GM15510 (cell line): Measurements from ENCODE around the gene ZFYVE9.

Experiments used
- POLR2A ChIP-seq: IDR thresholded peaks from 3 replicates; pipeline ENCODE4 v1.6.1; 2011; ENCODE audit warnings: borderline replicate concordance; ENCODE audit not compliant: insufficient read length; ENCODE audit errors: extremely low read depth

The ZFYVE9 gene

DNA sequence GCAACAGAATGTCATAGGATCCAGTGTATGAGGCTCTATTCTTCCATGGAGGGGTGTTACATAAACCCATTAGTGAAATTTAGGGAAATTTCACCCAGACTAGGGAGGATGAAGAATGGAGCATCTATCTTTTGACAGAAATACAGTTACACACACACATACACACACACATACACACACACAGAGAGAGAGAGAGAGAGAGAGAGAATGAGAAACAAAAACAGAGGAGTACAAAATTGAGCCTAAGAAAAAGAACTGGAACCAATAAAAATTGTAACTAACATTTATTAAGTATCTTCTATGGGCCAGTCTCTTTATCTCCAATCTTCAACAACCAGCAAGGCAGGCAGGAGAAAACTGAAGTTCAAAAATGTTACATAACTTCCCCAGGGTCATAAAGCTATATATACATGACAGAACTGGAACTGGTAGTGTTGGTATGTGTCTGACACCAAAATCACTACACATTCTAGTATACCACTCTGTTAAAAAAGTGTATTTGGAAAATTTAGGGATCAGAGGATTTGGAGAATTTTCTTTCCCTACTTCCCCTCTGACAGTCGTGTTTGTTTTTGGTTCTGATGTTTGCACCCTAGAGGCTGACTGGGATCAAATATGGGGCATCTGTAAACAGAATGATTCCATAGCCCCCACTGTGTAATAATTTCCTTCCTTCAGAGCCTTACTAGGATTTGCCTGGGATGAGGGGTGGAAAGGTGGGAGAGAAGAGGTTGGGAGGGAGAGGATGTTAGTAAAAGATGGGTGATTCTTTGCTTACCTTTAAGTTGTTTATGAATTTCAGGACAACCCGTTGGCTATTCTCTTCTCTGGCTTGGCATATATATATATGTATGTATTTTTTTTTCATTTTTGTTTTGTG is 1.0 kb upstream of the ZFYVE9 start:
- no peak for TF ChIP-seq POLR2A

DNA sequence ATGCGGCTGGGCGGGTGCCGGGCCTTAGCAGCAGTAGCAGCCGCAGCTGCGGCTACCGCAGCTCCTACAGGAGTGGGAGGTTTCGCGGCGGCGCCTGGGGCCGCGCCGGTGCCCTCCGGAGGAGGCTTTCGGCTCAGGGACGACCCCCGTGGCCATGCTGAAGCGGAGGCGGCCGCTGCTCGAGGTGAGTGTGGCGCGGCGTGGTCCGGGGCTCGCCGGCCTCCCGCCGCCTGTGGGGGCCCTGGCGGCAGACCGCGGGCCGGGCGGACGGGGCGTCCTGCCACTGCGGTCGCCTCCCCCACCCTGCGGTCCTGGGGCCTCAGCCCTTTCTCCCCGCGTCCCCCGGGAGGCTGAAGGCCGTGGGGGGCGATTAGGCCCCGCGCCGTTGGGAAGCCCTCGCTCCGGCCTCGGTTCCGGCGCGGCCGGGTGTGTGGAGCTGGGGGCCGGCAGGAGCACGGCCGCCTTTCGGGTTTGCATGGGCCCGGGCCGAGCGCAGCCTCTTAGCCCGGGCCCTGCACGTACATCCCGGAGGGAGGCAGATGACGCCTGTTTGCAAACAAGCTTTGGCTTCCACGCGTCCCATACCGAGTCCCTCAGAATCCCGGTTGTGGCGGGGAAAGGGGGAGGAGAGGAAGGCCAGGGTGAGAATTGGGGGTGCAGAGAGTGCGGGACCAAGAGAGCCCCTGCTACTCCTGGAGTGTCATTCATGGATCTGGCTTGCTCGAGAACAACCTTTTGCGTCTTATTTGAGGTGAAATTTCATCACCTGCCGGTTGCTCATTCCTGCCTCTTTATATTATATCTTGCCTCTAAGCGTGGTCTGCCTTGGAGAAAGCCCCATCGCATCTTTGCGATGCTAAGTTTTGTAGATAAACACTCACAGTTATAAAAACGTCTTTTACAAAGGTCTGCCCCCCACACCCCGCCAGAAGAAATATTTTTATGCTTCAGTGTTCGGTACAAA is 613 bp downstream of the ZFYVE9 start:
- no peak for TF ChIP-seq POLR2A

- TF ChIP-seq POLR2A: no peak
These were observed 3.2 kb downstream of the ZFYVE9 start for GRCh38 chr1:52145137-52145536.

DNA sequence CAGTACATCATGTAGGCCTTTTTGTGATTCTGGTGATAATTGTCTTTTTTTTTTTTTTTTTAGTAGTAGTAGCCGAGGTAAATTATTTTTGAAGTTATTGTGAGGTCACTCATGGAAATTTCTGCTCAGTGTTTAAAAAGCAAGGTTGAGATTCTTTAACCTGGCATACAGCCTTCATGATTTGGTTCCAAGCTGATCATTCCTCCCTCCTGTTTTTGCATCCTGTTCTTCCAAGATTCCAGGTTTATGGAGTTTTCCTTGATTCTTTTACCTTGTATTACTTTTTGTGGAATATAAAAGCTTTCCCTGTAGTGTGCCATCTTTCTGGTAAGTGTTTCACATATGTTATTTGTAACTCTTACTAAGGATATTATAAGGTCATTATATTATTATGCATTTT is 9.1 kb downstream of the ZFYVE9 start:
- no peak for TF ChIP-seq POLR2A

GRCh38 chr1:52152572-52152971 is 10.7 kb downstream of the ZFYVE9 start:
- no peak for TF ChIP-seq POLR2A

GRCh38 chr1:52153010-52153409 is 11.1 kb downstream of the ZFYVE9 start:
- no peak for TF ChIP-seq POLR2A

DNA sequence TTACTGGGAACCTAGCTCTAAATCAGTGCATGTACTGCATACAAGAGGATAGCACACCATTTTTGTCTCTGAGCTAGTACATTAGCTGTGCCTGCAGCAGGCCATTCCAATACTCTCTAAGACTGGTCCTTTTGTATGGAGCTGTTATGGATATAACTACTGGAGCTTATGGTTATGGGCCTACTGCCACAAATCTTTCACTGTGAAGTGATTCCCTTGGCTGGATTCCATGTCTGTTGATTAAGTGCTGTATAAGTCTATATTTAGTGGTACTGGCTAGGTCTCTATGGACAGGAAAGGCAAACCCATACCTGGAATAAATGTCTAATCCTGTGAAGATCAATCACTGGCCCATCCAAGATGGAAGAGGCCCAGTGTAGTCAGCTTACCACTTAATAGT is 12.0 kb downstream of the ZFYVE9 start:
- TF ChIP-seq POLR2A: no peak

DNA sequence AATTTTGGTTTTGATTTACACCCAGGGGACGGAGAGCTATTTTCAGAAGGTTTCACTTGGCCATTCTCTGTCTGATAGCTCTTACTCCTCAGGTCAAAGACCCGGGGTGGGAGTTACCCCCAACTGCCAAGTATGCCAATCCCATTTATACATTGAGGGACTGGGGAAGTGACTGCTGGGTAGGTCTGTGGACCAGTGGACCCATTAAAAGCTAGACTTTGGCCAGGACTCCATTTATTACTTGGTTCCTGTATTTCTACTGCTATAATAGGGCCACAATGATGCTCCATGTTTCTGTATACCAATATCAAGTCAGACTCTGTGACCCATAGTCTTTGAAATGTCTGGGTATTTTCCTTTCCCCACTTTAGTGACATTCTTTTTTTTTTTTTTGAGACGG is 14.6 kb downstream of the ZFYVE9 start:
- no peak for TF ChIP-seq POLR2A

GRCh38 chr1:52157582-52157981 is 15.7 kb downstream of the ZFYVE9 start:
- TF ChIP-seq POLR2A: no peak

GRCh38 chr1:52158218-52158617 is 16.3 kb downstream of the ZFYVE9 start:
- TF ChIP-seq POLR2A: no peak

DNA sequence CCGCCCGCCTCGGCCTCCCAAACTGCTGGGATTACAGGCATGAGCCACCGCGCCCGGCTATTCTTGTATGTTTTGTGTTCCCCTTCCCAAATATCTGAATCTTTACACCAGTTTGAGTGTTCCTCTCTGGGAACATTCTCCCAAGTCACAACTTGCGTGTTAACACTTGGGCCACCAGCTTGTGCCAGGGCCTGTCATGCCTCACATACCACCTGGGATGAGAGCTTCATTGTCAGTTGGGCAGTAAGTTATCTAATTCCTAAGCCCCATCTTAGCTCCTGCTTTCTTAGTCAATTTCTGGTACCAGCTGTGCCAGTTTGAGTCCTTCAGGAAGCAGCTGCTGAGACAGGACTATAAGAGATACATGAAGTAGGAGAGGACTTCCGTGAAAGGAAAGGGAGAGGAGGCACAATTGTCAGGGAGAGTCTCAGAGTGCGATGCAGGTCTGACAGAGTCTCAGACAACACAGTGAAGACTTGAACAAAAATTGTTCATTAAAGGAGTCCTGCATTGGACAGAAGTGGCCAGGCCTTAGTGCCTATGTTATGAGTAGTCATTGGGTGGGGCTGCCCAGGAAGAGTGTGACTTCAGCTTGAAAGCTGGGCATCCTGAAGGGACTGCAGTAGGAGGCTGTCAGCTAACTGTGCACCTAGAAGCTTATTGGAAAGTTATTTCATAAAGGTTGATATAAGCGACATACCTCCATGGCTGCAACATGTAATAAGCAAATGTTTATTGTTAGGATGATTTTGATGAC is 17.3 kb downstream of the ZFYVE9 start:
- TF ChIP-seq POLR2A: no peak

DNA sequence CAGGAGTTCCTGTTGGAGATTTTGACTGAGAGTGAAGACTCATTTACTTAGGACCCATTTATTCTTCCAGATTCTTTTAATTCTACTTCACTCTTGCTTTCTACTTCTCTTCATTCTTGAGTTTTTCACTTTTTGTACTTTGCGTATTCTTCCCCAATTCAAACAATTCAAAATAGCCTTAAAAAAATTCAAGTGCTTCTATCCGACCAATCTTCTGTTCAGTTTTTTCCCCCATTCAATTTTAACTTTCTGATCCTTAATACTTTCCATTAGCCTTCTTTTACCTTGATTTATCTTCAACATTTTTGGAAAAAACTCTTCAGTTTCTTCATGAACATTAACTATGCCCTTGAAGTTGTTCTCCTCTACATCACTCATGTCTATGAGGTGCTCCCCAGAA is 21.1 kb downstream of the ZFYVE9 start:
- no peak for TF ChIP-seq POLR2A

GRCh38 chr1:52164604-52165003 is 22.7 kb downstream of the ZFYVE9 start:
- no peak for TF ChIP-seq POLR2A

- no peak for TF ChIP-seq POLR2A
These were observed 25.3 kb downstream of the ZFYVE9 start for GRCh38 chr1:52166996-52167753.
